ENCODE measurements around the gene F11. TPM values are rescaled to one million over a fixed set of nuclear protein-coding genes. Genes with fewer than 3 reads are reported as not detected.

Gene F11
- total and polyA plus RNA-seq, 2 of the 13 experiments (the other 11 are each of a cell fraction or from before 2014, with no cell fraction given) = 35.1 to 58.0 TPM

GRCh38 chr4:186265683-186266652 lies at the start of gene F11 (continued):
- TF ChIP-seq RERE (CRISPR knock-in tag; IDR thresholded peaks at IDR 0.05; ENCODE audit: low read depth) (no peak), ZNF33A (CRISPR knock-in tag; IDR thresholded peaks at IDR 0.05; ENCODE audit: borderline replicate concordance) (0 out of 2 replicates have a peak, but pooled peaks have one; percentile 40), ZNF883 (CRISPR knock-in tag; IDR thresholded peaks at IDR 0.05; ENCODE audit: not compliant biosample characterization) (no peak), ZNF382 (CRISPR knock-in tag; IDR thresholded peaks at IDR 0.05; ENCODE audit: borderline replicate concordance) (no peak), ZBED4 (CRISPR knock-in tag; IDR thresholded peaks at IDR 0.05; ENCODE audit: borderline replicate concordance) (no peak), CREB1 (IDR thresholded peaks at IDR 0.05) (no peak), CREB1 (CRISPR knock-in tag; IDR thresholded peaks at IDR 0.05) (peak; percentile 71), RAD51 (IDR thresholded peaks at IDR 0.05; ENCODE audit: borderline replicate concordance) (no peak), ATF1 (CRISPR knock-in tag; IDR thresholded peaks at IDR 0.05) (peak; percentile 52; the same call in 1 of the 2 replicates), ZZZ3 (CRISPR knock-in tag; IDR thresholded peaks at IDR 0.05; ENCODE audit: borderline replicate concordance) (no peak), ZBTB38 (CRISPR knock-in tag; IDR thresholded peaks at IDR 0.05) (0 out of 2 replicates have a peak, but pooled peaks have one; percentile 1), ZNF574 (CRISPR knock-in tag; IDR thresholded peaks at IDR 0.05) (peak; percentile 56; the same call in 1 of the 2 replicates), NR3C1 (CRISPR knock-in tag; IDR thresholded peaks at IDR 0.05) (no peak), SNAPC5 (CRISPR knock-in tag; IDR thresholded peaks at IDR 0.05; ENCODE audit: borderline replicate concordance) (0 out of 2 replicates have a peak, but pooled peaks have one; percentile 35), ZNF749 (CRISPR knock-in tag; IDR thresholded peaks at IDR 0.05; ENCODE audit: borderline replicate concordance) (no peak), SP5 (CRISPR knock-in tag; IDR thresholded peaks at IDR 0.05; ENCODE audit: borderline replicate concordance, low read depth) (peak; percentile 93)

Data from HepG2 (cell line).